CD14-positive monocyte (primary cell): ENCODE measurements around the gene CAMK2N2. TPM values are rescaled to one million over a fixed set of nuclear protein-coding genes. Genes with fewer than 3 reads are reported as not detected.

Experiments used
- DNase-seq, 3 donors: peaks; one replicate each; pipeline ENCODE4 v3.0.0-alpha.2; 2011 to 2022
- H2AFZ ChIP-seq: 2 replicates; pipeline ENCODE4 v1.6.0; 2012; ENCODE audit warnings: mild to moderate bottlenecking, low read depth, low read length, inconsistent platforms; ENCODE audit not compliant: insufficient read depth, poor library complexity, severe bottlenecking
- H3K27ac ChIP-seq, 2 donors: 1 replicate in 1 of 2; 2 replicates in 1 of 2; pipeline ENCODE4 v1.5.1; 2012 to 2013; ENCODE audit warnings: low read length in 2 of 2, control low read depth in 1 of 2, inconsistent platforms in 1 of 2, low read depth in 1 of 2, mild to moderate bottlenecking in 1 of 2
- H3K27me3 ChIP-seq, 2 donors: one replicate each; pipeline versions ENCODE4 v1.6.0 to v1.6.1; 2011 to 2013; ENCODE audit warnings: low read length in 2 of 2; ENCODE audit not compliant: control insufficient read depth in 2 of 2, insufficient read depth in 2 of 2
- H3K36me3 ChIP-seq, 2 donors: replicated peaks in 1 of 2; 1 replicate in 1 of 2; 2 replicates in 1 of 2; pipeline versions ENCODE4 v1.5.1 to v1.6.1; 2012 to 2013; ENCODE audit warnings: low read length in 2 of 2, control low read depth in 1 of 2, inconsistent platforms in 1 of 2, mild to moderate bottlenecking in 1 of 2; ENCODE audit not compliant: insufficient read depth in 2 of 2, control insufficient read depth in 1 of 2
- H3K4me1 ChIP-seq, 2 donors: 1 replicate in 1 of 2; 2 replicates in 1 of 2; pipeline versions ENCODE4 v1.5.1 to v1.6.1; 2012 to 2013; ENCODE audit warnings: low read length in 2 of 2, control low read depth in 1 of 2, inconsistent platforms in 1 of 2, mild to moderate bottlenecking in 1 of 2, moderate library complexity in 1 of 2; ENCODE audit not compliant: insufficient read depth in 2 of 2, control insufficient read depth in 1 of 2
- H3K4me2 ChIP-seq: replicated peaks from 2 replicates; pipeline ENCODE3; 2012; ENCODE audit warnings: low read length, moderate library complexity, mild to moderate bottlenecking; ENCODE audit not compliant: poor library complexity, severe bottlenecking; ENCODE audit errors: extremely low read depth
- H3K4me3 ChIP-seq, 3 experiments: fragments of 200-600 bp in 1 of 3; sonication (generic) in 1 of 3; replicated peaks in 1 of 3; 1 replicate in 2 of 3; 2 replicates in 1 of 3; pipeline ENCODE4 v1.5.1; 2011 to 2013; ENCODE audit warnings: low read length in 3 of 3, mild to moderate bottlenecking in 3 of 3, control low read depth in 2 of 3, low read depth in 2 of 3, inconsistent platforms in 1 of 3, moderate library complexity in 1 of 3
- H3K79me2 ChIP-seq: 2 replicates; pipeline ENCODE4 v1.6.0; 2012; ENCODE audit warnings: mild to moderate bottlenecking, control low read depth, inconsistent platforms, low read length, moderate library complexity; ENCODE audit not compliant: insufficient read depth
- H3K9ac ChIP-seq: 2 replicates; pipeline ENCODE4 v1.6.0; 2017; ENCODE audit warnings: low read length, mild to moderate bottlenecking; ENCODE audit not compliant: insufficient read depth, poor library complexity, severe bottlenecking
- H3K9me3 ChIP-seq, 2 donors: replicated peaks in 1 of 2; 1 replicate in 1 of 2; 2 replicates in 1 of 2; pipeline versions ENCODE4 v1.5.1 to v1.6.1; 2012 to 2013; ENCODE audit warnings: low read length in 2 of 2, control low read depth in 1 of 2; ENCODE audit not compliant: control insufficient read depth in 1 of 2, insufficient read depth in 1 of 2
- H4K20me1 ChIP-seq: 2 replicates; pipeline ENCODE4 v1.6.0; 2012; ENCODE audit warnings: mild to moderate bottlenecking, low read length, control low read depth, moderate library complexity; ENCODE audit not compliant: insufficient read depth
- H3K27ac Mint-ChIP-seq, 7 donors: one replicate each; pipeline ENCODE4 v1.8.0; 2020; ENCODE audit warnings: mild to moderate bottlenecking in 7 of 7, mixed read lengths in 7 of 7, moderate library complexity in 6 of 7, inconsistent platforms in 2 of 7
- H3K27me3 Mint-ChIP-seq, 3 donors: one replicate each; pipeline ENCODE4 v1.8.0; 2021 to 2022; ENCODE audit warnings: low read depth in 3 of 3, mild to moderate bottlenecking in 3 of 3, mixed read lengths in 3 of 3, moderate library complexity in 3 of 3, inconsistent platforms in 1 of 3
- H3K36me3 Mint-ChIP-seq, 2 donors: one replicate each; pipeline ENCODE4 v1.8.0; 2020; ENCODE audit warnings: mixed read lengths in 2 of 2, inconsistent platforms in 1 of 2, mild to moderate bottlenecking in 1 of 2
- H3K4me1 Mint-ChIP-seq: one replicate; pipeline ENCODE4 v1.8.0; 2020; ENCODE audit warnings: mild to moderate bottlenecking, mixed read lengths
- H3K4me3 Mint-ChIP-seq, 2 donors: one replicate each; pipeline ENCODE4 v1.8.0; 2020; ENCODE audit warnings: mild to moderate bottlenecking in 2 of 2, mixed read lengths in 2 of 2, moderate library complexity in 1 of 2
- H3K9me3 Mint-ChIP-seq, 7 donors: one replicate each; pipeline ENCODE4 v1.8.0; 2020 to 2022; ENCODE audit warnings: mixed read lengths in 7 of 7, mild to moderate bottlenecking in 6 of 7, moderate library complexity in 6 of 7, inconsistent platforms in 2 of 7
- WGBS: methylation state at CpG from one replicate; pipeline ENCODE4 v1.1.5; 2013; ENCODE audit warnings: missing lambda C conversion rate; ENCODE audit not compliant: insufficient coverage; 5-methylcytosine and 5-hydroxymethylcytosine counted together
- intact Hi-C, 2 donors: fragments of 100-400 bp; cut with micrococcal nuclease; formaldehyde crosslinking; loops; one replicate each; pipeline versions ENCODE4 v1.15.0 to v1.15.1; 2023
- polyA plus RNA-seq, 3 donors: library from polyadenylated mRNA; depleted of rRNA in 1 of 3; unstranded in 2 of 3; stranded (reverse) in 1 of 3; fragments of 300-500 nt in 2 of 3; fragments of >200 nt in 1 of 3; fragmentation: Illumina TruSeq in 2 of 3; gene quantifications; 1 replicate in 2 of 3; 2 replicates in 1 of 3; pipeline ENCODE4 v1.2.3, GENCODE V29; 2012 to 2021
- TF ChIP-seq, protein P1 (sequence below): fragments of 200-600 bp; IDR thresholded peaks from one replicate; pipeline ENCODE4 v1.8.0; 2022; ENCODE audit warnings: antibody characterized with exemption, mild to moderate bottlenecking

CAMK2N2 gene
- polyA plus RNA-seq, 3 donors = not detected

DNA sequence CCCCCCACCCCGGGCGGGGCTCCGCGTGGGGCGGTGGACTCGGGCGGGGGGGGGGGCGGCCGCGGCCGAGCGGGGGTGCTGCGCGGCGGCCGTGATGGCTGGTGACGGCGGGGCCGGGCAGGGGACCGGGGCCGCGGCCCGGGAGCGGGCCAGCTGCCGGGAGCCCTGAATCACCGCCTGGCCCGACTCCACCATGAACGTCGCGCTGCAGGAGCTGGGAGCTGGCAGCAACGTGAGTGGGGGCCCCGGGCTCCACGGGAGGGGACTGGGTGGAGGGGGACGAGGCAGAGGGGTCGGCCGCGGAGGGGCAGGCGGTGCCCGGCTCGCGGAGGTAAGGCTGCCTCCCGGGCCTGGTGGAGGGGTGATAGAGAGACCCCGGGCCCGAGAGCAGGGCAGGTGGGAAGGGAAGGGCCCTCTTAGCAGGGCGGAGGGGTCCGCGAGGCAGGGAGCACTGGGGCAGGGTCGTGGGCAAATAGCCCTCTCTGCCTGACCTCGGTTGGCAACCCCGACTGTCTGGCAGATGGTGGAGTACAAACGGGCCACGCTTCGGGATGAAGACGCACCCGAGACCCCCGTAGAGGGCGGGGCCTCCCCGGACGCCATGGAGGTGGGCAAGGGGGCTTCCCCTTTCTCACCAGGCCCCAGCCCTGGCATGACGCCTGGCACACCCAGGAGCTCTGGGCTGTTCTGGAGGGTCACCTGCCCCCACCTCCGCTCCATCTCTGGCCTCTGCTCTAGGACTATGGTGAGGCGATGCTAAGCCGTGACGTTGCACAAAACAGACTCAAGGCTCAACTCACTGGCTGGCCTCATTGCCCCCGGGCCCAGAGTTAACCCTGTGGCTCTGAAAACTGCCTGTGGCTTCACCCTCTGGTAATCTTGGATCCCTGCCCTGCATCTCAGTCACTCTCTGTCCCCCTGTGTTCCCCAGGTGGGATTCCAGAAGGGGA, 14.9 kb upstream of the CAMK2N2 start, which contains the start of gene ECE2:
Gene ECE2, plus strand, starts transcription at position 62 of the 950 bp plus-strand sequence. Its CDS starts 132 bp downstream, at position 194.
- peaks cover 0 to 10% of the 10 kb centered on the region in 2 donors for H3K9me3 ChIP-seq
- Mint-ChIP-seq H3K4me1 (peaks cover 2% of the 10 kb centered on the region), H3K9me3 (peaks cover 0 to 10% (median 0%) of the 10 kb centered on the region in 7 donors)

GRCh38 chr3:184275381-184275701, 14.0 kb upstream of the CAMK2N2 start:
- peaks cover 0 to 5% of the 10 kb centered on the region in 2 donors for H3K36me3 Mint-ChIP-seq
- intact Hi-C loops = no loop called here
- TF ChIP-seq, protein P1, sequence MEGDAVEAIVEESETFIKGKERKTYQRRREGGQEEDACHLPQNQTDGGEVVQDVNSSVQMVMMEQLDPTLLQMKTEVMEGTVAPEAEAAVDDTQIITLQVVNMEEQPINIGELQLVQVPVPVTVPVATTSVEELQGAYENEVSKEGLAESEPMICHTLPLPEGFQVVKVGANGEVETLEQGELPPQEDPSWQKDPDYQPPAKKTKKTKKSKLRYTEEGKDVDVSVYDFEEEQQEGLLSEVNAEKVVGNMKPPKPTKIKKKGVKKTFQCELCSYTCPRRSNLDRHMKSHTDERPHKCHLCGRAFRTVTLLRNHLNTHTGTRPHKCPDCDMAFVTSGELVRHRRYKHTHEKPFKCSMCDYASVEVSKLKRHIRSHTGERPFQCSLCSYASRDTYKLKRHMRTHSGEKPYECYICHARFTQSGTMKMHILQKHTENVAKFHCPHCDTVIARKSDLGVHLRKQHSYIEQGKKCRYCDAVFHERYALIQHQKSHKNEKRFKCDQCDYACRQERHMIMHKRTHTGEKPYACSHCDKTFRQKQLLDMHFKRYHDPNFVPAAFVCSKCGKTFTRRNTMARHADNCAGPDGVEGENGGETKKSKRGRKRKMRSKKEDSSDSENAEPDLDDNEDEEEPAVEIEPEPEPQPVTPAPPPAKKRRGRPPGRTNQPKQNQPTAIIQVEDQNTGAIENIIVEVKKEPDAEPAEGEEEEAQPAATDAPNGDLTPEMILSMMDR = no peak
- H3K4me3 ChIP-seq = no peak overlapping the region
- no peaks in the 10 kb centered on the region for H3K79me2 ChIP-seq
- no peak overlapping the region for H3K4me2 ChIP-seq
- H3K4me3 Mint-ChIP-seq = peak overlapping the region in 1 of 2 donors; percentile 68
- H3K27ac ChIP-seq = no peak overlapping the region
- WGBS = 86% methylated on average over 12 of the region's 12 CpGs
- H3K27me3 Mint-ChIP-seq = peaks cover 46 to 80% (median 62%) of the 10 kb centered on the region in 3 donors
- peaks cover 2% of the 10 kb centered on the region for H3K4me1 Mint-ChIP-seq
- H3K36me3 ChIP-seq = no peaks in the 10 kb centered on the region
- H3K4me1 ChIP-seq = no peaks in the 10 kb centered on the region
- peaks cover 0 to 10% (median 0%) of the 10 kb centered on the region in 7 donors for H3K9me3 Mint-ChIP-seq
- peaks cover 0 to 10% of the 10 kb centered on the region in 2 donors for H3K9me3 ChIP-seq
- peaks cover 22 to 60% of the 10 kb centered on the region in 2 donors for H3K27me3 ChIP-seq
- H4K20me1 ChIP-seq = no peaks in the 10 kb centered on the region
- H3K27ac Mint-ChIP-seq = no peak overlapping the region
- H2AFZ ChIP-seq = no peak overlapping the region
- no peak for DNase-seq
- no peak overlapping the region for H3K9ac ChIP-seq

More for the DNA sequence above, 14.9 kb upstream of the CAMK2N2 start, which contains the start of gene ECE2:
- Histone ChIP-seq H4K20me1 (no peaks in the 10 kb centered on the region), H3K36me3 (no peaks in the 10 kb centered on the region), H2AFZ (no peak within 1 kb of the TSS), H3K9ac (no peak within 1 kb of the TSS), H3K27ac (no peak within 1 kb of the TSS), H3K79me2 (no peaks in the 10 kb centered on the region), H3K4me1 (no peaks in the 10 kb centered on the region), H3K4me3 (no peak within 1 kb of the TSS), H3K4me2 (no peak within 1 kb of the TSS), H3K27me3 (peaks cover 22 to 56% of the 10 kb centered on the region in 2 donors)
- intact Hi-C loops = no loop called here
- Mint-ChIP-seq H3K4me3 (peak within 1 kb of the TSS in 1 of 2 donors; percentile 68), H3K27me3 (peaks cover 44 to 81% (median 62%) of the 10 kb centered on the region in 3 donors), H3K36me3 (peaks cover 0 to 5% of the 10 kb centered on the region in 2 donors), H3K27ac (no peak within 1 kb of the TSS)
- DNase-seq = no peak
- TF ChIP-seq, protein P1 = no peak
- WGBS = 16% methylated on average over 57 of the region's 65 CpGs
